Stomach (tissue), 4 donors: Measurements from ENCODE around the gene SCN10A.

Source experiments
- POLR2A ChIP-seq, 4 donors: fragments of 450-650 bp; IDR thresholded peaks; one replicate each; pipeline ENCODE4 v1.6.1; 2016; ENCODE audit warnings: antibody characterized with exemption in 4 of 4, control low read depth in 2 of 4, mild to moderate bottlenecking in 1 of 4, moderate library complexity in 1 of 4
- TF ChIP-seq, protein P1 (sequence below), 7 experiments: fragments of 450-650 bp in 4 of 7; fragments of 200-600 bp in 3 of 7; sonication (generic) in 3 of 7; IDR thresholded peaks; one replicate each; pipeline ENCODE4 v1.5.1; 2016 to 2019; ENCODE audit warnings: antibody characterized with exemption in 7 of 7, control low read depth in 2 of 7, mild to moderate bottlenecking in 1 of 7

DNA sequence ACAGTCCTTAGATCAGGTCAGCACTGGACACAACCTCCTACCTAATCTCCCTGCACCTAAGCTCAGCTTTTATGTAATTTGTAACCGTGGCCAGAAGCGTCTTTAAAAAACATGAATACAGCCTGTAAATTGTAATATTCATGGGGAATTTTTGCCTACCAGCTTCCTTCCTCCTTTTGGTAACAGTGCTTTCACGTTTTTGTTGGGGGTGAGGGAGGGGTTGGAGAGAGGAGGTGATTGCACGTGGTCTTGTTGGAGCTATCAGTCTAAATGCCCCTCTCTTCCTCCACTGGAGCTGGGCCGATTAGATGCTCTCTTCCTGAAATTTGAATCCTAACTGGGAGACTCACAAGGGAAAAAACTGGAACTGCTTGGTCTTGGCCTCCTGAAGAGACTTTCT, 131.5 kb downstream of the SCN10A start:
- no peak for TF ChIP-seq POLR2A (IDR thresholded peaks at IDR 0.05)
- TF ChIP-seq, protein P1, sequence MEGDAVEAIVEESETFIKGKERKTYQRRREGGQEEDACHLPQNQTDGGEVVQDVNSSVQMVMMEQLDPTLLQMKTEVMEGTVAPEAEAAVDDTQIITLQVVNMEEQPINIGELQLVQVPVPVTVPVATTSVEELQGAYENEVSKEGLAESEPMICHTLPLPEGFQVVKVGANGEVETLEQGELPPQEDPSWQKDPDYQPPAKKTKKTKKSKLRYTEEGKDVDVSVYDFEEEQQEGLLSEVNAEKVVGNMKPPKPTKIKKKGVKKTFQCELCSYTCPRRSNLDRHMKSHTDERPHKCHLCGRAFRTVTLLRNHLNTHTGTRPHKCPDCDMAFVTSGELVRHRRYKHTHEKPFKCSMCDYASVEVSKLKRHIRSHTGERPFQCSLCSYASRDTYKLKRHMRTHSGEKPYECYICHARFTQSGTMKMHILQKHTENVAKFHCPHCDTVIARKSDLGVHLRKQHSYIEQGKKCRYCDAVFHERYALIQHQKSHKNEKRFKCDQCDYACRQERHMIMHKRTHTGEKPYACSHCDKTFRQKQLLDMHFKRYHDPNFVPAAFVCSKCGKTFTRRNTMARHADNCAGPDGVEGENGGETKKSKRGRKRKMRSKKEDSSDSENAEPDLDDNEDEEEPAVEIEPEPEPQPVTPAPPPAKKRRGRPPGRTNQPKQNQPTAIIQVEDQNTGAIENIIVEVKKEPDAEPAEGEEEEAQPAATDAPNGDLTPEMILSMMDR (IDR thresholded peaks at IDR 0.05) = no peak
